Hypothalamus (tissue), 51 donors: Measurements from ENCODE around the gene ABI3BP.

ENCODE experiments used
- DNase-seq, 51 donors: peaks; one replicate each; lab custom pipeline; 2025; lab: John Stamatoyannopoulos, UW

The ABI3BP gene

GRCh38 chr3:100844063-100844936 lies 148.9 kb downstream of the ABI3BP start:
- no peak for DNase-seq

GRCh38 chr3:100838157-100838556 lies 155.1 kb downstream of the ABI3BP start:
- no peak for DNase-seq

- DNase-seq: no peak
Measured at GRCh38 chr3:100836661-100837060, 156.6 kb downstream of the ABI3BP start.

- no peak for DNase-seq
Measured at GRCh38 chr3:100834332-100834731, 158.9 kb downstream of the ABI3BP start.

- DNase-seq: peak in 10 of 51 donors; percentile 1 to 41 (median 6)
Measured at GRCh38 chr3:100833483-100833882, 159.7 kb downstream of the ABI3BP start.

GRCh38 chr3:100831629-100832028 lies 161.6 kb downstream of the ABI3BP start:
- no peak for DNase-seq

- DNase-seq: no peak
Measured at GRCh38 chr3:100830931-100831330, 162.3 kb downstream of the ABI3BP start.

GRCh38 chr3:100825574-100825973 lies 167.6 kb downstream of the ABI3BP start:
- no peak for DNase-seq

- no peak for DNase-seq
Measured at GRCh38 chr3:100815583-100815982, 177.6 kb downstream of the ABI3BP start.

- no peak for DNase-seq
Measured at GRCh38 chr3:100813828-100814227, 179.4 kb downstream of the ABI3BP start.

GRCh38 chr3:100811779-100812507 lies 181.3 kb downstream of the ABI3BP start:
- DNase-seq: no peak

GRCh38 chr3:100810671-100811070 lies 182.6 kb downstream of the ABI3BP start:
- DNase-seq: no peak

GRCh38 chr3:100804631-100805030 lies 188.6 kb downstream of the ABI3BP start:
- DNase-seq: no peak

GRCh38 chr3:100803711-100804110 lies 189.5 kb downstream of the ABI3BP start:
- DNase-seq: no peak

- no peak for DNase-seq
Measured at GRCh38 chr3:100802126-100802525, 191.1 kb downstream of the ABI3BP start.

GRCh38 chr3:100798012-100798411 lies 195.2 kb downstream of the ABI3BP start:
- no peak for DNase-seq

- no peak for DNase-seq
Measured at GRCh38 chr3:100796556-100796955, 196.7 kb downstream of the ABI3BP start.

- no peak for DNase-seq
Measured at GRCh38 chr3:100789579-100789978, 203.6 kb downstream of the ABI3BP start.

GRCh38 chr3:100783619-100784018 lies 209.6 kb downstream of the ABI3BP start:
- no peak for DNase-seq

- no peak for DNase-seq
Measured at GRCh38 chr3:100782906-100783305, 210.3 kb downstream of the ABI3BP start.

GRCh38 chr3:100782348-100782747 lies 210.9 kb downstream of the ABI3BP start:
- DNase-seq: no peak

GRCh38 chr3:100781301-100781700 lies 211.9 kb downstream of the ABI3BP start:
- no peak for DNase-seq
